Endometrial microvascular endothelial cells (primary cell): ENCODE results near the gene RAB21. TPM values are rescaled to one million over a fixed set of nuclear protein-coding genes. Genes with fewer than 3 reads are reported as not detected.

Source experiments
- in situ Hi-C: cut with HindIII; loops from 2 replicates; pipeline ENCODE4 v1.10.0; 2017; ENCODE audit warnings: low sequenced_read_pairs, low pct_unique_long_range_greater_than_20kb; ENCODE audit errors: inconsistent ontology term
- total RNA-seq: library from RNA; depleted of rRNA; stranded (reverse); fragments of >200 nt; gene quantifications from one replicate; pipeline ENCODE4 v1.2.3, GENCODE V29; 2015; ENCODE audit errors: inconsistent ontology term

The RAB21 gene
- 19.5 TPM for total RNA-seq

GRCh38 chr12:71754461-71755145, at the start of gene RAB21:
TSS of gene RAB21 (plus strand) at chr12:71754863. CDS start at chr12:71755130, 267 bp downstream.
- in situ Hi-C loops, result no loop called here

GRCh38 chr12:71704920-71705319, 49.7 kb upstream of the RAB21 start:
- in situ Hi-C loops, result no loop called here

GRCh38 chr12:71708658-71709057, 46.0 kb upstream of the RAB21 start:
- in situ Hi-C loops, result no loop called here

GRCh38 chr12:71710276-71711125, 44.2 kb upstream of the RAB21 start:
- in situ Hi-C loops, result no loop called here

- in situ Hi-C loops, result no loop called here
These were observed 36.1 kb upstream of the RAB21 start for GRCh38 chr12:71718611-71719010.

GRCh38 chr12:71719647-71720370, 34.9 kb upstream of the RAB21 start:
- in situ Hi-C loops, result no loop called here

- in situ Hi-C loops, result no loop called here
These were observed 32.7 kb upstream of the RAB21 start for GRCh38 chr12:71721783-71722505.

- in situ Hi-C loops, result no loop called here
These were observed 29.7 kb upstream of the RAB21 start for GRCh38 chr12:71725011-71725410.

- in situ Hi-C loops, result no loop called here
These were observed 28.1 kb upstream of the RAB21 start for GRCh38 chr12:71726548-71726947.

GRCh38 chr12:71727958-71728357, 26.7 kb upstream of the RAB21 start:
- in situ Hi-C loops, result no loop called here

GRCh38 chr12:71730936-71731335, 23.7 kb upstream of the RAB21 start:
- in situ Hi-C loops, result no loop called here

GRCh38 chr12:71731439-71732356, 23.0 kb upstream of the RAB21 start:
- in situ Hi-C loops, result no loop called here

GRCh38 chr12:71732357-71732712, 22.3 kb upstream of the RAB21 start:
- in situ Hi-C loops, result no loop called here

- in situ Hi-C loops, result no loop called here
These were observed 17.5 kb upstream of the RAB21 start for GRCh38 chr12:71737197-71737596.

- in situ Hi-C loops, result no loop called here
These were observed 11.7 kb upstream of the RAB21 start for GRCh38 chr12:71742998-71743397.

- in situ Hi-C loops, result no loop called here
These were observed 10.0 kb upstream of the RAB21 start for GRCh38 chr12:71744522-71745300.

GRCh38 chr12:71746974-71747611, 7.6 kb upstream of the RAB21 start:
- in situ Hi-C loops, result no loop called here
